Endothelial cell of umbilical vein (primary cell): ENCODE data around the gene NUP58. TPM values are rescaled to one million over a fixed set of nuclear protein-coding genes. Genes with fewer than 3 reads are reported as not detected.

Source experiments
- BruUV-seq: library from RNA; stranded (reverse); fragments of 400-500 nt; replicated peaks from 2 replicates; lab custom pipeline; 2021; lab: Mats Ljungman, UMichigan
- CTCF ChIA-PET: fragments of 300-600, 350-600 bp; sonication (Branson Sonifier 250); formaldehyde crosslinking; loops from one replicate; lab custom pipeline; 2021; ENCODE audit warnings: antibody characterized with exemption, inconsistent platforms; lab: Charles Lee
- POLR2A ChIA-PET: fragments of 300-600, 350-600 bp; sonication (Branson Sonifier 250); formaldehyde crosslinking; loops from one replicate; lab custom pipeline; 2021; ENCODE audit warnings: antibody characterized with exemption, inconsistent platforms; lab: Charles Lee
- DNase-seq: peaks from one replicate; pipeline ENCODE4 v3.0.0-alpha.2; 2011; ENCODE audit warnings: low read depth, low spot score
- FAIRE-seq: peaks from 2 replicates; lab custom pipeline; 2011; peaks lifted over from hg19 to GRCh38; lab: Jason Lieb, UNC
- H2AFZ ChIP-seq: 2 replicates; pipeline ENCODE4 v1.6.0; 2012; ENCODE audit warnings: low read depth, low read length, control low read depth, inconsistent platforms
- H3K27ac ChIP-seq: 2 replicates; pipeline ENCODE4 v1.5.1; 2011; ENCODE audit warnings: low read depth, mild to moderate bottlenecking, control low read depth, low read length, moderate library complexity; ENCODE audit not compliant: insufficient read depth
- H3K27me3 ChIP-seq, 2 experiments: 2 replicates each; pipeline versions ENCODE4 v1.6.0 to v1.6.1; 2011; ENCODE audit warnings: low read length in 2 of 2, mixed read lengths in 1 of 2; ENCODE audit not compliant: control insufficient read depth in 2 of 2, insufficient read depth in 2 of 2
- H3K36me3 ChIP-seq, 2 experiments: 2 replicates in 1 of 2; 3 replicates in 1 of 2; pipeline ENCODE4 v1.5.1; 2011; ENCODE audit warnings: low read length in 2 of 2, mild to moderate bottlenecking in 1 of 2, moderate library complexity in 1 of 2; ENCODE audit not compliant: control insufficient read depth in 2 of 2, insufficient read depth in 2 of 2; ENCODE audit errors: extremely low read depth in 1 of 2
- H3K4me1 ChIP-seq: 3 replicates; pipeline ENCODE4 v1.5.1; 2011; ENCODE audit warnings: mild to moderate bottlenecking, low read length; ENCODE audit not compliant: control insufficient read depth, insufficient read depth; ENCODE audit errors: extremely low read depth
- H3K4me2 ChIP-seq: 2 replicates; pipeline ENCODE4 v1.6.1; 2011; ENCODE audit warnings: low read length, control low read depth, mixed read lengths; ENCODE audit not compliant: insufficient read depth
- H3K4me3 ChIP-seq, 3 experiments: fragments of 200-600 bp in 1 of 3; sonication (generic), shearing (Covaris generic) in 1 of 3; replicated peaks in 1 of 3; 2 replicates each; pipeline ENCODE4 v1.5.1; 2011 to 2016; ENCODE audit warnings: control low read depth in 3 of 3, low read length in 3 of 3, mild to moderate bottlenecking in 2 of 3, inconsistent platforms in 1 of 3, low read depth in 1 of 3, moderate library complexity in 1 of 3; ENCODE audit not compliant: insufficient read depth in 1 of 3
- H3K79me2 ChIP-seq: 2 replicates; pipeline ENCODE4 v1.6.0; 2012; ENCODE audit warnings: low read length, inconsistent platforms; ENCODE audit not compliant: control insufficient read depth, insufficient read depth
- H3K9ac ChIP-seq: replicated peaks from 2 replicates; pipeline ENCODE3; 2011; ENCODE audit warnings: low read length, control low read depth; ENCODE audit not compliant: insufficient read depth; ENCODE audit errors: extremely low read depth
- H3K9me1 ChIP-seq: replicated peaks from 3 replicates; pipeline ENCODE4 v1.6.0; 2011; ENCODE audit warnings: mild to moderate bottlenecking, low read length; ENCODE audit not compliant: control insufficient read depth, insufficient read depth; ENCODE audit errors: extremely low read depth
- H3K9me3 ChIP-seq: replicated peaks from 2 replicates; pipeline ENCODE4 v1.5.1; 2012; ENCODE audit warnings: low read length, inconsistent platforms; ENCODE audit not compliant: control insufficient read depth, insufficient read depth
- H4K20me1 ChIP-seq: replicated peaks from 2 replicates; pipeline ENCODE3; 2011; ENCODE audit warnings: mild to moderate bottlenecking, low read length; ENCODE audit not compliant: control insufficient read depth, insufficient read depth; ENCODE audit errors: extremely low read depth
- CTCF ChIP-seq, 2 donors: IDR thresholded peaks; 1 replicate in 1 of 2; 2 replicates in 1 of 2; pipeline ENCODE4 v1.5.1; 2011; ENCODE audit warnings: low read length in 2 of 2, mild to moderate bottlenecking in 2 of 2, moderate library complexity in 2 of 2, control low read depth in 1 of 2, inconsistent platforms in 1 of 2, low read depth in 1 of 2; ENCODE audit not compliant: insufficient read depth in 1 of 2; ENCODE audit errors: extremely low read depth in 1 of 2
- EZH2 ChIP-seq: IDR thresholded peaks from 2 replicates; pipeline ENCODE4 v1.6.1; 2012; ENCODE audit warnings: borderline replicate concordance, low read depth, mild to moderate bottlenecking, moderate library complexity, low read length, inconsistent platforms; ENCODE audit not compliant: severe bottlenecking
- FOS ChIP-seq: IDR thresholded peaks from 2 replicates; pipeline ENCODE4 v1.6.1; 2011; ENCODE audit warnings: mild to moderate bottlenecking, low read length, moderate library complexity, borderline replicate concordance; ENCODE audit not compliant: insufficient read depth
- GATA2 ChIP-seq: IDR thresholded peaks from 2 replicates; pipeline ENCODE4 v1.7.0; 2011; ENCODE audit warnings: low read depth, mild to moderate bottlenecking, moderate library complexity, mixed read lengths, low read length; ENCODE audit not compliant: insufficient read length, insufficient read depth
- JUN ChIP-seq: IDR thresholded peaks from 2 replicates; pipeline ENCODE4 v1.6.1; 2011; ENCODE audit warnings: borderline replicate concordance, low read depth; ENCODE audit not compliant: insufficient read length, insufficient read depth
- MYC ChIP-seq: IDR thresholded peaks from one replicate; pipeline ENCODE4 v1.6.1; 2011; ENCODE audit warnings: mild to moderate bottlenecking, low read depth, low read length
- POLR2A ChIP-seq: IDR thresholded peaks from 2 replicates; pipeline ENCODE4 v1.6.1; 2012; ENCODE audit warnings: low read depth, mild to moderate bottlenecking, control low read depth, low read length
- POLR2AphosphoS5 ChIP-seq: IDR thresholded peaks from 2 replicates; pipeline ENCODE4 v1.6.1; 2012; ENCODE audit warnings: low read depth, mild to moderate bottlenecking, control low read depth, low read length, moderate library complexity; ENCODE audit not compliant: insufficient read depth
- dilution Hi-C: fragments of 300-500 bp; cut with MboI; formaldehyde crosslinking; loops from one replicate; pipeline ENCODE4 v1.15.0; 2019; ENCODE audit warnings: low sequenced_read_pairs; ENCODE audit not compliant: extremely low pct_ligation_motif_present
- intact Hi-C: fragments of 100-400 bp; cut with micrococcal nuclease; formaldehyde crosslinking; loops from one replicate; pipeline ENCODE4 v1.10.0; 2022
- polyA plus RNA-seq, 4 experiments: library from polyadenylated mRNA; depleted of rRNA in 3 of 4; stranded (reverse) in 3 of 4; unstranded in 1 of 4; fragments of >200 nt; gene quantifications; 2 replicates each; pipeline versions ENCODE4 v1.2.1 to v1.2.3, GENCODE V29; 2011 to 2012; ENCODE audit warnings: missing spikeins in 1 of 4
- total RNA-seq: library from RNA; stranded (reverse); gene quantifications from 2 replicates; pipeline ENCODE4 v1.2.3, GENCODE V29; 2021
- TF ChIP-seq, protein P1 (sequence below): IDR thresholded peaks from 2 replicates; pipeline ENCODE4 v1.6.1; 2011; ENCODE audit not compliant: insufficient read depth, insufficient read length

NUP58 gene
- total and polyA plus RNA-seq, 2 donors (not counting 3 experiments of a cell fraction or from before 2014, with no cell fraction given): 28.5 to 49.6 TPM

GRCh38 chr13:25266706-25267105 is 34.7 kb upstream of the NUP58 start:
- Histone ChIP-seq H3K4me1 (no peaks in the 10 kb centered on the region), H3K9me1 (no peaks in the 10 kb centered on the region), H3K9me3 (no peaks in the 10 kb centered on the region), H3K36me3 (peaks cover 6 to 9% of the 10 kb centered on the region in 2 experiments), H3K79me2 (peaks cover 29% of the 10 kb centered on the region), H3K4me2 (no peak overlapping the region), H3K27ac (no peak overlapping the region), H3K27me3 (no peaks in the 10 kb centered on the region), H4K20me1 (no peaks in the 10 kb centered on the region), H3K4me3 (no peak overlapping the region), H2AFZ (no peak overlapping the region), H3K9ac (no peak overlapping the region)
- intact Hi-C loops (loop anchor here (1.0 kb wide), 1 partner anchor 21 kb away; the partner anchor contains the start of gene MTMR6), dilution Hi-C loops (no loop called here)
- no peak for DNase-seq
- POLR2A ChIA-PET: no interaction called here
- BruUV-seq: no TSS peak
- TF ChIP-seq GATA2 (no peak), JUN (no peak), CTCF (IDR thresholded peaks at IDR 0.05; ENCODE audit: extremely low read depth in 1 of 2, insufficient read depth in 1 of 2, low read depth in 1 of 2, low read length in 2 of 2) (no peak), EZH2 (no peak), FOS (no peak), MYC (no peak), POLR2A (no peak), POLR2AphosphoS5 (no peak)
- TF ChIP-seq, protein P1, sequence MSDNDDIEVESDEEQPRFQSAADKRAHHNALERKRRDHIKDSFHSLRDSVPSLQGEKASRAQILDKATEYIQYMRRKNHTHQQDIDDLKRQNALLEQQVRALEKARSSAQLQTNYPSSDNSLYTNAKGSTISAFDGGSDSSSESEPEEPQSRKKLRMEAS: no peak
- no peak for FAIRE-seq
- CTCF ChIA-PET: no interaction called here
